ENCODE measurements around the gene RAB37.

DNA sequence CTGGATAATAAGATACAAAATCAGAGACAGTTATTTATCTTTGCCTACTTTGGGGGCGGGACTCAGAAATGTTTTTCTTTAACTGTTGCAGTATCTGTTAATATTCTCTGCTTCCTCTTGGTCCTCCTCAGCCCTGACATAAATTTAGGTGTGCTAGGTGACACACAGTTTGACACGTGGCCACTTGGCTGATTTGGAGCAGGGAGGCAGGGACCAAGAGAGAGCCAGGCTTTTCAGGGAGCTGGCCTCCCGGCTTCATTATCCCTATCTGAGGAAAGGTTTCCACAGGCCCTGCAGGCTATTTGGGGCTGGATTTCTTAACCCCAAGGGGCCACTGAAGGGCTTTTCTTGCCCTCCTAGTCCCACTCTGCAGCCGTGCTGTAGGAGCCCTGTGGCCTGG lies 59.2 kb downstream of the RAB37 start:
- TF ChIP-seq, protein P1, sequence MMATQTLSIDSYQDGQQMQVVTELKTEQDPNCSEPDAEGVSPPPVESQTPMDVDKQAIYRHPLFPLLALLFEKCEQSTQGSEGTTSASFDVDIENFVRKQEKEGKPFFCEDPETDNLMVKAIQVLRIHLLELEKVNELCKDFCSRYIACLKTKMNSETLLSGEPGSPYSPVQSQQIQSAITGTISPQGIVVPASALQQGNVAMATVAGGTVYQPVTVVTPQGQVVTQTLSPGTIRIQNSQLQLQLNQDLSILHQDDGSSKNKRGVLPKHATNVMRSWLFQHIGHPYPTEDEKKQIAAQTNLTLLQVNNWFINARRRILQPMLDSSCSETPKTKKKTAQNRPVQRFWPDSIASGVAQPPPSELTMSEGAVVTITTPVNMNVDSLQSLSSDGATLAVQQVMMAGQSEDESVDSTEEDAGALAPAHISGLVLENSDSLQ (IDR thresholded peaks at IDR 0.05), result no peak
- TF ChIP-seq SUZ12 (IDR thresholded peaks at IDR 0.05) (no peak), L3MBTL2 (conservative IDR thresholded peaks at IDR 0.05) (no peak)
